Thyroid gland (tissue), 4 donors: ENCODE results near the gene FMO1. TPM values are rescaled to one million over a fixed set of nuclear protein-coding genes. Genes with fewer than 3 reads are reported as not detected.

Experiments
- DNase-seq, 2 donors: peaks; one replicate each; pipeline ENCODE4 v3.0.0-alpha.2; 2019
- H3K27ac ChIP-seq, 3 donors: fragments of 200-600 bp; sonication (generic); 1 replicate in 2 of 3; 2 replicates in 1 of 3; pipeline ENCODE4 v1.5.1; 2016 to 2019; ENCODE audit warnings: mild to moderate bottlenecking in 1 of 3, moderate library complexity in 1 of 3
- H3K27me3 ChIP-seq: fragments of 200-600 bp; sonication (generic); one replicate; pipeline ENCODE4 v1.5.1; 2019
- H3K36me3 ChIP-seq, 2 donors: fragments of 200-600 bp; sonication (generic); one replicate each; pipeline ENCODE4 v1.5.1; 2016 to 2019
- H3K4me1 ChIP-seq, 2 donors: fragments of 200-600 bp; sonication (generic); one replicate each; pipeline ENCODE4 v1.5.1; 2017 to 2019
- H3K4me3 ChIP-seq, 3 donors: fragments of 200-600 bp; sonication (generic); replicated peaks in 1 of 3; 1 replicate in 2 of 3; 2 replicates in 1 of 3; pipeline ENCODE4 v1.5.1; 2016; ENCODE audit warnings: mild to moderate bottlenecking in 1 of 3
- H3K9me3 ChIP-seq: fragments of 200-600 bp; sonication (generic); one replicate; pipeline ENCODE4 v1.5.1; 2017
- POLR2A ChIP-seq, 2 donors: fragments of 450-650 bp; IDR thresholded peaks; one replicate each; pipeline ENCODE4 v1.6.1; 2017; ENCODE audit warnings: antibody characterized with exemption in 2 of 2, mild to moderate bottlenecking in 2 of 2, moderate library complexity in 1 of 2
- WGBS, 2 donors: methylation state at CpG; one replicate each; pipeline ENCODE4 v1.1.5; 2017; 5-methylcytosine and 5-hydroxymethylcytosine counted together
- intact Hi-C: fragments of 100-400 bp; cut with DNase I; formaldehyde crosslinking; loops from one replicate; pipeline ENCODE4 v1.15.1; 2023
- small RNA-seq: library from RNA; depleted of rRNA; stranded (forward); fragments of <200 nt; gene quantifications from one replicate; pipeline ENCODE3, GENCODE V24; 2016
- total RNA-seq, 4 donors: library from RNA; depleted of rRNA; stranded (reverse); fragments of >200 nt; gene quantifications; one replicate each; pipeline ENCODE4 v1.2.3, GENCODE V29; 2016
- TF ChIP-seq, protein P1 (sequence below), 6 experiments: fragments of 200-600 bp in 3 of 6; fragments of 450-650 bp in 3 of 6; sonication (generic) in 3 of 6; IDR thresholded peaks; one replicate each; pipeline ENCODE4 v1.5.1; 2016 to 2019; ENCODE audit warnings: antibody characterized with exemption in 6 of 6, mild to moderate bottlenecking in 2 of 6, inconsistent platforms in 1 of 6, moderate library complexity in 1 of 6

The FMO1 gene
- total RNA-seq, 4 donors from 2014 or later: 0.81 to 6.9 (median 2.9) TPM

DNA sequence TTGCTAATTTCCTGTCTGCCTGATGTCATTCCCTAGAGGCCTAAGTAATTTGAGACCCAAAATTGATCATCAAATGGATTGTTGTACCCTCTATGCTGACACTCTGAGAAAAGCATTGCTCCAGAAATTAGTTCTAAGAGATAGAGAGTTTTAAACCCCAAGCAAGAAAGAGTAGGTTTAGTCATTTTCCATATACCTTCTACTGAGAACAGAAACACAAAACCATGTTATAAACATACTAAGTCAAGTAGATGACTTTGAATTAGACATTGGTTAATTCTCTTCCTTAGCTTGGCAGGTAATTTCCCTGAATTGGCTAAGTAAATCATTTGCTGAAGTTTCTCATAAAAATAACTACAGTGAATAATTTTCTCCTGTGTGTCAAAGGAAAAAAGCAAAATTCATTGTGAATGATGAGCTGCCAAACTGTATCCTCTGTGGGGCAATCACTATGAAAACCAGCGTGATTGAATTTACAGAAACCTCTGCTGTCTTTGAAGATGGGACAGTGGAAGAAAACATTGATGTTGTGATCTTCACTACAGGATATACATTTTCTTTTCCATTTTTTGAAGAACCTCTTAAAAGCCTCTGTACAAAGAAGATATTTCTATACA, 85.8 kb downstream of the FMO1 start:
- 89 to 96% methylated on average over 1 of the region's 1 CpG for WGBS, 2 donors
- TF ChIP-seq, protein P1, sequence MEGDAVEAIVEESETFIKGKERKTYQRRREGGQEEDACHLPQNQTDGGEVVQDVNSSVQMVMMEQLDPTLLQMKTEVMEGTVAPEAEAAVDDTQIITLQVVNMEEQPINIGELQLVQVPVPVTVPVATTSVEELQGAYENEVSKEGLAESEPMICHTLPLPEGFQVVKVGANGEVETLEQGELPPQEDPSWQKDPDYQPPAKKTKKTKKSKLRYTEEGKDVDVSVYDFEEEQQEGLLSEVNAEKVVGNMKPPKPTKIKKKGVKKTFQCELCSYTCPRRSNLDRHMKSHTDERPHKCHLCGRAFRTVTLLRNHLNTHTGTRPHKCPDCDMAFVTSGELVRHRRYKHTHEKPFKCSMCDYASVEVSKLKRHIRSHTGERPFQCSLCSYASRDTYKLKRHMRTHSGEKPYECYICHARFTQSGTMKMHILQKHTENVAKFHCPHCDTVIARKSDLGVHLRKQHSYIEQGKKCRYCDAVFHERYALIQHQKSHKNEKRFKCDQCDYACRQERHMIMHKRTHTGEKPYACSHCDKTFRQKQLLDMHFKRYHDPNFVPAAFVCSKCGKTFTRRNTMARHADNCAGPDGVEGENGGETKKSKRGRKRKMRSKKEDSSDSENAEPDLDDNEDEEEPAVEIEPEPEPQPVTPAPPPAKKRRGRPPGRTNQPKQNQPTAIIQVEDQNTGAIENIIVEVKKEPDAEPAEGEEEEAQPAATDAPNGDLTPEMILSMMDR (IDR thresholded peaks at IDR 0.05): no peak
- TF ChIP-seq POLR2A (IDR thresholded peaks at IDR 0.05): no peak
- Histone ChIP-seq H3K36me3 (no peaks in the 10 kb centered on the region), H3K4me1 (no peaks in the 10 kb centered on the region), H3K9me3 (no peaks in the 10 kb centered on the region), H3K4me3 (no peak overlapping the region), H3K27ac (no peak overlapping the region), H3K27me3 (no peaks in the 10 kb centered on the region)
- intact Hi-C loops: no loop called here
- no peak for DNase-seq

Small RNA genes within 50 kb of the gene (small RNA-seq; reads per million reads assigned to genes)
- not detected for gene RF00019

Other genes with a start within 250 kb of the FMO1 start
- gene FMO3, start 157.6 kb upstream of the FMO1 start, total RNA-seq: 1 to 10 TPM in 3 of 4 donors, under 1 TPM in 1; 0.39 to 9.1 (median 1.5) TPM
- gene FMO2, start 63.2 kb upstream of the FMO1 start, total RNA-seq: 100 to 1,000 TPM in 1 of 4 donors, 10 to 100 TPM in 3; 13.8 to 128 (median 14.5) TPM
- 1 to 10 TPM; 4.6 to 7.3 (median 6.5) TPM for gene FMO4, start 65.7 kb downstream of the FMO1 start, total RNA-seq
- 100 to 1,000 TPM in 1 of 4 donors, 10 to 100 TPM in 3; 70.0 to 278 (median 81.4) TPM for gene PRRC2C, start 237.0 kb downstream of the FMO1 start, total RNA-seq